HG03432 (cell line): ENCODE results near the gene FBXW12.

Experiments
- ATAC-seq: cut with Tn5 transposase; IDR thresholded peaks from one replicate; pipeline ENCODE4 v1.9.1; 2021; ENCODE audit warnings: mild to moderate bottlenecking, moderate library complexity; ENCODE audit not compliant: unreplicated experiment

Gene FBXW12

DNA sequence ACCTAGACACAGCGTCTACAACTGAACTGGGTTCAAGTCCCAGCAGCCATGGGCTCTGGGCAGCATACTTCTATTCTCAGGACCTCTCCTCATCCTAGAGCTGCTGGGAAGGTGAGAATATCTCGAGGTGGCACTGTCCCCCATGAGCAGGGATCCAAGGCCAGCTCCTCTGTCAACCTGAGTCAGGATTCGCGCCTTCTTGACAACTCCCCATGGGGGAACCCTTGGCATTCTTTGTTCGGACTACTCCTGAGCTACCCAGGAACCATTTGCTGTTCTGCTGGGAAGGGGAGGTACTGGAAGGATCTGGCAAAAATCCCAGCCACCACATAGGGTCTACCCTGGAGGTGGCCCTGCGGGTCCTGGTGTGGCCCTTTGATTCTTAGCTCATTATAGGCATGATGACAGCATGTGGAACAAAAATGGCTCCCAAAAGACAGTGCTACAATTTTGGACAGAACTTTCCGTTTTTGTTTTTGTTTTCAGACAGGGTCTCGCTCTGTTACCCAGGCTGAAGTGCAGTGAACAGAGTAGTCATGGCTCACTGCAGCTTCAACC lies 35.6 kb downstream of the FBXW12 start:
- no peak for ATAC-seq

GRCh38 chr3:48408823-48409281 lies 36.8 kb downstream of the FBXW12 start:
- no peak for ATAC-seq

- ATAC-seq = no peak
Measured at GRCh38 chr3:48409291-48410201, 37.5 kb downstream of the FBXW12 start.

GRCh38 chr3:48410205-48411040 lies 38.4 kb downstream of the FBXW12 start:
- ATAC-seq = no peak

DNA sequence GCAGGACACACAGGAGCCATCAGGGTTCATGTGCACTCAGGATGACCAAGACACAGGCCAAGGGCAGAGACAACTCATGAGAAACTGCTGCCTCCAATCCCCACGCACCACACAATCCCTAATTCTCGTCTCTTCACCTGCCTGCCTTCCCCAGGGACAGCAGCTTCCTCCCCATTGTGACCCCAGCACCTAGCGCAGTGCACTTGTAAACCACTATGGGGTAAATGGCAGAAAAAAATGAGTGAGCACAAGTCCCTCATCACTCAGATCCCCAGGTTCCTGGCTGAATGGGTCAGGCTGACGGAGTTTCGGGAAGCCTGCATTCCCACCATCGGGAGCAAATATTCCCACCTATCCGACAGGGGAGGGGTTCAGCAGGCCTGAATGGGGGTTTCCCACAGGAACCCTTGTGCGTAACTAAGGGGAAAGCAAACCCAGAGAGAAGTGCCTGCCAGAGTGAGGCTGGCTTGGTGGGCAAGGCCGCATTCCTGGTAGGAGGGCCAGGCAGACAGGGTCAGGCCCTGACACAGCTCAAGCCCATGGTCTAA lies 39.1 kb downstream of the FBXW12 start:
- no peak for ATAC-seq

GRCh38 chr3:48411606-48412374 lies 39.8 kb downstream of the FBXW12 start:
- no peak for ATAC-seq

GRCh38 chr3:48412375-48413001 lies 40.5 kb downstream of the FBXW12 start:
- ATAC-seq = no peak

GRCh38 chr3:48413086-48413485 lies 41.1 kb downstream of the FBXW12 start:
- no peak for ATAC-seq

DNA sequence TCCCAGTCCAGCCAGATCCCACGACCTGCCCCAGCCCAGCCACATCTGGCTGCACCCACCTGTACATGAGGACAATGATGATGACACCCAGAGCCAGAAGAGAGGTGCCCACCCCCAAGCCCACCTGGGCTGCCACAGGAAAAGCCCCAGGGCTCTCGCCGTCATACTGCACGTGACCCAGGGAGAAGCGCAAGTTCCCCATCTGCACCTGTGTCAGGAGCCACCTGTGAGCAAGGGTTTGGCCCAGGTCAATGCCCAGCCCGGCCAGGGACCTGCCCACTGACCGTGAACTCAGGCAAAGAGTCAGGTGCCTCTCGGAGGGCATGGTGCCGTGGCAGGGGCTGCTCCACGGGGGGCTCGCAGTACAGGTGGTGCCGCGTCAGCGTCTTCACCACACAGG lies 41.6 kb downstream of the FBXW12 start:
- no peak for ATAC-seq

DNA sequence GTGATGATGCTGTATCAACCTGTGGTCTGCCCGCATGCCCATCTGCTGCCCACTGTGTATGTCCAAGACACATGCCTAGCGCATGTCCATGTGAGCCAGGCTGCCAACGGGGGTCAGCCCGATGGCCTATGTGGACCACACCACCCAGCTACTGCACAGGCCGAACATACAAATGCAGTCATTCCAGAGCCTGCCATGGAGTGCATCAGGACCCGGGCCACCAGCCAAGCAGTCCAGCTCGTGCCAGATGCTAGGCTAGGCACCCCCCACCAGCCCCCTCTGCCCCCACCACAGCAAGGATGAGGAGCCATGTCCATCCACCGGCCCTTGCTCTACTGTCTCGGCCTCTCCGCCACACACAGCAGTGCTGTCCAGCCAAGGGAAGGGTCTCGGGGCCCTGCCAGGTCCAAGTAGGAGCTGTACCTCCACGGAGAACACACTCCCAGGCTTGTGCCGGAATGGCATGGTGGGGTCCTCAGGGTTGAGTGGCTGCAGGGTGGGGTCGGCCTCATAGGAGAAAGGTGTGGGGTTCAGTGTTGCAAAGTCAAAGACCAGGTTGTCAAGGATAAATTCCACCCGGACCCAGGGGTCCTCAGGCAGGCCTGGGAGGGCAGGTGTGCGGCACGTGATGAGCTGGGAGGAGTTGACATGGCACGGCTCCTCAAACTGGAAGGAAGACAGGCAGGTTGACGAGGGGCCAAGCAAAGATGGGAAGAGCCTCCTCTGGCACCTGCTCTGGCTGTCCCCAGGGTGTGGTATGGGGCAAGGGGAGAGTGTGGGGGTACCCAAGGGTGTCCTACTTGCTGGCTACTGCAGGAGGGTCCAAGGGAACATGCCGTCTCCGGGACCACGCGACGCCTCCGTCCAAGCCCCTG lies 42.6 kb downstream of the FBXW12 start:
- no peak for ATAC-seq

DNA sequence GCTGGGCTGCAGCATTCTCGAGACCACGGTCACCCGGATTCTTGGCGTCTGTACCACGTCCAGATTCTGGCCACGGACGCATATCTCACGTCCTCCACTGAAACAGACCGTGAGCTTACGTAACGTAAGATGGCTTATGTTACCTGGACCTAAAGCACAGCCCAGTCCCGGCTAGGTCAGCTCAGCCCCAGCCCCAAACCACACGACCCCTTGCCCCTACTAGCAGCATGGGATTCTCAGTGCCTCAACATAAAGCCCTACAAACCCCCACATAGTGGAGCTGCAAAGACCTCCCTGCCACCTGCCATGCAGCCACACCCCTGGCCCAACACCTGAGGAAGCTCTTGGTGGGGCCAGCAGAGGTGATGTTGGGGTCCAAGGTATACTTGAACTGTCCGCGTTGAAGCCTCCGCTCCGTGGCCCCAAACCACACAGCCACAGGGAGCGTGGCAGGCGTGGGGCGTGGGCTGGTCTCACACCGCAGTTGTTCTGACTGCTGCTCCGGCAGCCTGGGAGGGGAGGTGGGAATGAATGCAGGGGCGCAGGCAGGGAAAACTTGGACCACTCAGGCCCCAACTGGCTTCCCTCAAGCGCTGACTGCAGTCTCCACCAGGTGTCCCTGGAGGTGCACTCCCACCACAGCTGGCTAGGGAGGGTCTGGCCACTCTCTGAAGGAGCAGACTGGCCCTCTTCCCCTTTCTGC lies 43.4 kb downstream of the FBXW12 start:
- ATAC-seq = no peak

DNA sequence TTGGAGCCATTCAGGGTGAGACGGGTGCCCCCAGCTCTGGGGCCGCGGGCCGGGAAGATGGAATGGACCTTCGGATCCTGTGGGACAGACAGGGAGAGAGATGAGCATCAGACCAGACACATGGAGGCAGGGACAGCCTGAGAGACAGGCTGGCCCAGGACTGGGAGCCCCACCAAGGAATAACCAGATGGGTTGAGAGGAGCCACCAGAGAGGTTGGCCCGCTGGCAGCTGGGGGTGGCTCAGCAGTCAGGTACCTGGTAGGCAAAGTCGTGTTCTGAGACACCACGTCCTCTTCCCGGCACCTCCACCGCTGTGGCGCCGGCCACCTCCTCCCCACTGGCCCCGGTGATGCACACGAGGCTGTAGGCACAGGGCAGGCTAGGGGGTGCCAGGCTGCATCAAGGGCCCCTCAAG lies 44.1 kb downstream of the FBXW12 start:
- ATAC-seq = no peak

GRCh38 chr3:48416546-48416945 lies 44.5 kb downstream of the FBXW12 start:
- no peak for ATAC-seq

- ATAC-seq = no peak
Measured at GRCh38 chr3:48417529-48418108, 45.6 kb downstream of the FBXW12 start.

- no peak for ATAC-seq
Measured at GRCh38 chr3:48418140-48418539, 46.1 kb downstream of the FBXW12 start.

- ATAC-seq = no peak
Measured at GRCh38 chr3:48418651-48419050, 46.6 kb downstream of the FBXW12 start.

DNA sequence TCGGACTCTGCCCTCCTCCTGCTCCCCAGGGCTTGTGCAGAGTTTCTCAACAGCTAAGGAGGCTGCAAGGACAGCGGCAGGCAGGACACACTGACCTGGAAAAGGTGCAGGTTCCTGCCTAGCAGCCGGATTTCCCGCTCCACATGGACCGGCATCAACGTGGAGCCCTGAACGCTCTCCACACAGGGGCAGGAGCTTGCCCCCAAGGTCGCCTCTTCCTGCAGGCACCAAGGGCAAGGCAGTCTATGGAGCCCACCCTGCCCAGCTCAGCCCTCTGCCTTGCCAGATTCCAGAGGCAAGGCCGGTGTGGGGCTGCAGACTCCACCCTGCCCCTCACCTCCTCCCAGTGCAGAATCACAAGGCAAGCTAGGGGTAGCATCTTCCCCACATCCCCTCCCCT lies 47.1 kb downstream of the FBXW12 start:
- ATAC-seq = no peak

GRCh38 chr3:48419597-48419996 lies 47.6 kb downstream of the FBXW12 start:
- no peak for ATAC-seq
